ENCODE results near the gene GNB3. TPM values are rescaled to one million over a fixed set of nuclear protein-coding genes. Genes with fewer than 3 reads are reported as not detected.

The GNB3 gene
- 0.29 and 1.1 TPM in 2 replicates for polyA plus RNA-seq

DNA sequence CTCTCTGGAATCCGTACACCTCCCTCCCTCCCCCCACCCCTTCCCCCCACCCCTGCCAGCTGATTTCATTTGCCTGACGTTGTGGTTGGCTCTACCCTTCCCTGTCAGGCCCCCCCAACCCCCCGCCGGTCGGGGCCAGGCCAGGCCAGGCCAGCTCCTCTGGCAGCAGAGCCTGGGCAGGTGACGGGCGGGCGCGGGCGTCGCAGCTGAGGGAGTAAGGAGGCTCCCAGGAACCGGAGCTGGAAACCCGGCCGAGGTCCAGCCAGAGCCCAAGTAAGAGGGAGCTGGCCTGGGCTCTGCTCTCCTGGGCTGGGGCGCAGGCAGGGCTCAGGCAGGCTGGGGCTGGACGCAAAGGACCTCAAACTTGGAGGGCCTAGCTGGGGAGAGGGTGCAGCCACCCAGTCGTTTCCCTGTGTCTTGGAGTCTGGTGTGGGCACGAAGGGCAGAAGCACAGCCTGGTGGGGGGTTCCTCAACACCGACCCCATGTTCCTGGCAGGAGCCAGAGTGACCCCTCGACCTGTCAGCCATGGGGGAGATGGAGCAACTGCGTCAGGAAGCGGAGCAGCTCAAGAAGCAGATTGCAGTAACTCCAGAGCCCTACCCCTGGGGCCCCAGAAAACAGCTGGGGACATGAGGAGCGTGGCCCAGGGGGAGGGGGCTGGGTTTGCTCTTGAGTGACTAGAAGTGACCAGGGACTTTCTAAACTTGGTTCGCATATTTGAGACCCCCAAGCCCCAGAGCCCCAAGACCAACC is at the start of gene GNB3:
GNB3 (plus strand) TSS at position 165 of the 755 bp plus-strand sequence; CDS start at position 528, 363 bp downstream.

DNA sequence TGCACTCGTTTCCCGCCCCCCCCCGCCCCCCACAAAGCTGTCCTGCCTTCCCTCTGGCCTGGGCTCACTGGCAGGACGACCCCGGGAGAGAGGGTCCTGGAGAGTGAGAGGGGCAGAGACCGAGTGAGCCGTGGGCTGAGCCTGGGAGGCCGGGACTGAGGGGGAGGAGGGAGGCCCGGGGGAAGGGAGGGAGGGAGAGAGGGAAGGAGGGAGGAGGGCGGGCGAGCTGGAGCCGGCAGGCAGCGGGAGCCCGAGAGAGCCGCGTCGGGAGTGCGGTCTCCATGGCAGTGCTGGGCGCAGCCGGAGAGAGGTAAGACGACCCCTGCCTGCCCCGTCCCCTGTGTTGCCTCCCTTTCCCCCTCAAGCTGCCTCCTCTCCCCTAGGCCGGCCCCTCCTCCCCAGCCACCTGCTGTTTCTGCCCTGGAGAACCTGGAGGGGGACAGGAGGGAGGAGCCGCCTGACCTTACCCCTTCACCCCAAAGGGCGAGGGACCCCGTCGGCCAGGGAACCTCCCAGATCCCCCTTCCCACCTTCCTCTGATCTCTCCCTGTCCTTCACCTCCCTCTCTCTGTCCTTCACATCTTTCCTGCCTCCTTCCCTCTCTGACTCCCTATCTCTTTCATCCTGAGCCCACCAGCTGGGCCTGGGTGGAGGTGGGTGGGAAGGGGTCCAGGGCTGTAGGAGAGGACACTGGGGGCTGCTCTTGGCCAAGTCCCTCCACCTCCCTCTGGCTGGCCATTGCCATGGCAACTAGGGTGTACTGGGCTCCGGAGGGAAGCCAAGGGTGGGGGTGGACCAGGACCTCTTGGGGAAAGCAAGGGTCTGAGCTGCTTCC is 18.9 kb upstream of the GNB3 start, which contains the start of gene GPR162:
GPR162 (plus strand) TSS at position 231 of the 835 bp plus-strand sequence. CDS start 2,078 bp downstream, outside the sequence.

DNA sequence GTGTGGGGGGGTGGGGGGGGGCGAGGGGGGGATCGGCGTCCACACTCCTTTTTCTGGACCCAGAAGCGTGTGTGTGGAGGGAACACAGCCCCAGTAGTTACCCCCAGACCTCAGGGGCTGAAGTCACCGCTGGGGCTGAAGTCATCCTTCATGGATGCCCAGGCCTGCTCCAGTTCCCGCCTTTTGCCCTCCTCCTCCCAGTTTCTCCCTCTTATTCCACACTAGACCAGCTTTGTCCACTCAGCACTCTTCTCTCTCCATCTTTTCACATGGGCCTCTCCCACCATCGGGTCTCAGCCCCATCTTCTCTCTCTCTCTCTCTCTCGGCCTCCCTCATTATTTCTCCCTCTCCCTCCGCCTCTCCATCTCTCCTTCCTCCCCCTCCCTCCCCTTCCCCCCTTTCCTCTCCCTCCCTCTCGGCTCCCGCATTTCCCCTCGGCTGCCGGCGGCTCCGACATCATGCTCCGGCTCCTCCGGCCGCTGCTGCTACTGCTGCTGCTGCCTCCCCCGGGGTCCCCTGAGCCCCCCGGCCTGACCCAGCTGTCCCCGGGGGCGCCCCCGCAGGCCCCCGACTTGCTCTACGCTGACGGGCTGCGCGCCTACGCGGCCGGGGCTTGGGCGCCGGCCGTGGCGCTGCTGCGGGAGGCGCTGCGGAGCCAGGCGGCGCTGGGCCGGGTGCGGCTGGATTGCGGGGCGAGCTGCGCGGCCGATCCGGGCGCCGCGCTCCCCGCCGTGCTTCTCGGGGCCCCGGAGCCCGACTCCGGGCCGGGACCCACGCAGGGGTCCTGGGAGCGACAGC is 12.5 kb upstream of the GNB3 start, which contains the start of gene P3H3:
P3H3 (plus strand) TSS at position 426 of the 799 bp plus-strand sequence; CDS start at position 460, 34 bp downstream.

DNA sequence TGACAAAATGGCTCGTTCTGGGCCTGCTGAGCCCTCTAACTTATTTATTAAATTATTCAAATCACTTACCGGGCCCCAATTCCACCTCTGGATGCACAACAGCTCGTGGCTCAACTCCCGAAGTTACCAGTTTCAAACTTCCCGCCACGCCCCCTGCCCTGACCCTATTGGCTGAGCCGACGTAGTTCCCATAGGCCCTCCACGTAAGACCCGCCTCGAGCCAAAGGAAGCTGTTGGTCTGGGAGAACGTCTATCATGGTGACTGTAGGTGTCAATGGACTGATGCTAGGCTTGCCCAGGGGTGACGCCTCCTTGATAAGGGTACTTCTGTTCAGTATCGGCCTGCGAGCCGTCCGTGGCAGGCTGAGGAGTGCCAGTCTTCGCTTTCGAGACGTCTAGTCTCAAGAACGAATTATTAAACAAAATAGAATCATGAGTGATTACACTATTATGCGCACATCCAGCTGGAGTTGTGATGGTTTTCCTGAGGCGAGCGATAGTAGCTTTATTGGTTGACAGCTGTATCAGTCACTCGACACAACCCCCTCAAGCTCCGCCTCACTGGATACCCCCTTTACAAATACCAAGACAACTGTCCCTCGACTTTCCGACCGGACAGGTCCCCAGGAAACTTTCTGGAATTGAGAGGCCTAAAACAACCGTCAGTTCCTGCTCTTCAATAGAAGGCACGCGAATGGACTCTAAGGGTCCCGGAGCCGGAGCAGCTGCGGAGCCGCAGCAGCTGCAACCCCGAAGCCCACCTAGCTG is 10.6 kb downstream of the GNB3 start, which contains the start of gene CDCA3:
CDCA3 (minus strand) TSS at position 134 of the 768 bp plus-strand sequence. CDS start 334 bp downstream, outside the sequence.

DNA sequence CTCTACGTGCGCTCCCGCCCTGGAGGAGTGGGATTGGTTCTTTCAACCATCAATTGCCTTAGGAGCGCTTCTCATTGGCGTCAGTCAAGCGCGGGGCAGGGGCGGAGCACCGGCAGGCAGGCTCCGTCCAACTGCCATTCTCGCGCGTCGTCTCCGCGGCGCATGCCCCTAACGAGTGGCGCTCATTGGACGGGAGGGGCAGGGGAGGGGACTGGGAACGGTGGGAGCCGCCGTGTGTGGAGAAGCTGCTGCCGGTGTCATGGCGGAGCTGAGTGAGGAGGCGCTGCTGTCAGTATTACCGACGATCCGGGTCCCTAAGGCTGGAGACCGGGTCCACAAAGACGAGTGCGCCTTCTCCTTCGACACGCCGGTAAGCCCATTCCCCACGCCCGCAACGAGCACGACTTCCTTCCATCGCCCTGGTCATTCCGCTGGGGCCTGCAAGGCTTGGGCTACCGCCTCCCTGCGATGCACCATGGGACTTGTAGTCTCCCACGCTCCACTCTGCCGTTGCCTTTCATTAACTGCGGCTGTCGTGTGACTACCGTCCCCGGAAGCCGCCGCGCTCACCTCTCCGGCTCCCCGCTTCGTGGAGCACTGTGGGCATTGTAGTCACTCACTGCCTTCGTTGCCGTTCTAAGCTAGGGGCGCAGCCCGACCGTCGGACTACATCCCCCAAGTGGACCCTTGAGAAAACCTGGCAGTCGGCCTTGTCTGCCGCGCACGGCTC is 11.4 kb downstream of the GNB3 start, which contains the start of gene USP5:
USP5 (plus strand) TSS at position 230 of the 730 bp plus-strand sequence; CDS start at position 260, 30 bp downstream.

DNA sequence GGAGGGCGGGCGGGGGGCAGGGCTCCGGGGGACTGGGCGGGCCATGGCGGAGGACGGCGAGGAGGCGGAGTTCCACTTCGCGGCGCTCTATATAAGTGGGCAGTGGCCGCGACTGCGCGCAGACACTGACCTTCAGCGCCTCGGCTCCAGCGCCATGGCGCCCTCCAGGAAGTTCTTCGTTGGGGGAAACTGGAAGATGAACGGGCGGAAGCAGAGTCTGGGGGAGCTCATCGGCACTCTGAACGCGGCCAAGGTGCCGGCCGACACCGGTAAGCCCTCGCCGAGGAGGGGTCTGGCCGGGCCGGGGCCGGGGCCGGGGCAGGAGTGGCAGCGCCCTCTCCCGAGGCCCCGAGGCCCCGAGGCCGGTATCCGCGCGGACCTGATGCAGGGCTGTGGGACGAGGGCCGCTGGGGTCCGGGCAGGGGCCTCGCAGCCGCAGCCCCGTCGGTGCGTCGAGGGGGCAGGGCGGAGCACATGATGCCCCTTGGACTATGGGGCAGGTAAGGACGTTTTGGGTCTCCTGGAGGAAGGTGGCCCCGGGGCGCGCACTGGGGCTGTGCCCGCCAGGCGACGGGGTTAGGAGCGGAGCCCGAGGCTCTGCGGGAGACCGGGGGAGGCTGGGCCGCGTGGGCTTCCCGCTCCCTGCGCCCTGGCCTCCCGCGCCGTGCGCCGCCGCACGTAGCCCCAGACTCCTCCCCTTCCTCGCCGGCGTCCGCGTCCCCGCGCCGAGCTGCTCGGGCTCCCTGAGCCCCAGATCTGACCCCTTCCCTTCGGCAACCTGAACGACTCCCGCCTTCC is 26.9 kb downstream of the GNB3 start, which contains the start of gene TPI1:
TPI1 (plus strand) TSS at position 119 of the 798 bp plus-strand sequence; CDS start at position 155, 36 bp downstream.

DNA sequence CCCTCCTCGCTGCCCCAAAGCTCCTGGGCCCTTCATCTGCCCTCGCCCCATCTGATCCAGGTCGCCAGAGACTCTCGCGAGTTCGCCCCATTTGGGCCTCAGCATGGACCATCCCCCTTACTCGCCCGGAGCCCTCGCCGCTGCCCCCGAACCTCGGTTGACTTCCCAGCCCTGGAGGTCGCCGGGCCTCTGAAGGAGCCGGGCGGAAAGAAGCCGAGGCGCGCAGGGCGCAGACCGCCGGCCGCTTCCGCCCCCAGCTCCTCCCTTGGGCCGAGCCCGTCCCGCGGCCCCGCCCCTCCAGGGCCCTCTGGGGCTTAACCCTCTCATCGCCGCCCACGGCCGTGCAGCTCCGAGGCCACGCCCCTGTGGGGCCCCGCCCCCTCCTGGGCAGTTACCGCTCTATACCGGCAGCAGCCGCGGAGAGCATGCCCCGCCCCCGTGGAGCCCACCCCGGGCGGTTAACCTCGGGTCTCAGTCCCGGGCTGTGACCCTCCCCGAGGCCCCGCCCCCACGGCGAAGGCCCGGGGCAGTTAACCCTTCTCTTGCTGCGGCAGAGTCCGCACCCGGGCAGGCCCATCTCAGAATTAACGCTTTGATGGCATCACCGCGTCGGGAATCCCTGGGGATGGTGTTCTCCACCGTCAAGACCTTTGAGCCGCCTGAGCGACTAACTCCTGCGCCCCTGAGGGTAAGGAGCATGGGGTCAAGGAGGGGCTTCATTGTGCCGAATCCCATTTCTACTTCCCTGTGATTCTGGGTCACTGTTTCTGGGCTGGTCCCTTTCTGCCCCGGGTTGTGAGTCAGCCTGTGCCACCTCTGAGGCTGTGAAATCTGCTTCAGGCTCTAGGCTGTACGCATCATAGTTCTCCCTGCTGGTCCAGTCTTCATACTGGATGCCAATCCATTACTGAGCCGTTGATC is 32.6 kb downstream of the GNB3 start, which contains the start of gene SPSB2:
SPSB2 (minus strand) TSS at position 210 of the 921 bp plus-strand sequence. CDS start 402 bp downstream, outside the sequence.

Other genes starting within 250 kb of the GNB3 start
- 44.9 and 46.5 TPM in 2 replicates for gene CHD4, start 233.5 kb upstream of the GNB3 start, polyA plus RNA-seq
- not detected in 2 replicates for gene LPAR5, start 205.0 kb upstream of the GNB3 start, polyA plus RNA-seq
- not detected in 2 replicates for gene ACRBP, start 193.5 kb upstream of the GNB3 start, polyA plus RNA-seq
- gene ING4, start 177.8 kb upstream of the GNB3 start, polyA plus RNA-seq: 22.4 and 27.0 TPM in 2 replicates
- 2.3 and 2.8 TPM in 2 replicates for gene ZNF384, start 151.6 kb upstream of the GNB3 start, polyA plus RNA-seq
- 15.3 and 29.7 TPM in 2 replicates for gene PIANP, start 140.1 kb upstream of the GNB3 start, polyA plus RNA-seq
- 52.4 and 53.2 TPM in 2 replicates for gene COPS7A, start 116.9 kb upstream of the GNB3 start, polyA plus RNA-seq
- gene MLF2, start 87.8 kb upstream of the GNB3 start, polyA plus RNA-seq: 161 and 204 TPM in 2 replicates
- gene PTMS, start 74.6 kb upstream of the GNB3 start, polyA plus RNA-seq: 10.0 and 10.3 TPM in 2 replicates
- gene LAG3, start 68.4 kb upstream of the GNB3 start, polyA plus RNA-seq: not detected in 2 replicates
- 0.27 and 1.4 TPM in 2 replicates for gene CD4, start 51.4 kb upstream of the GNB3 start, polyA plus RNA-seq
- 3.8 and 14.6 TPM in 2 replicates for gene GPR162, start 19.1 kb upstream of the GNB3 start, polyA plus RNA-seq
- 0.34 and 1.6 TPM in 2 replicates for gene P3H3, start 12.5 kb upstream of the GNB3 start, polyA plus RNA-seq
- 0.21 and 0.51 TPM in 2 replicates for gene CDCA3, start 10.4 kb downstream of the GNB3 start, polyA plus RNA-seq
- gene USP5, start 11.2 kb downstream of the GNB3 start, polyA plus RNA-seq: 10.5 and 14.9 TPM in 2 replicates
- 1,435 and 2,077 TPM in 2 replicates for gene TPI1, start 26.6 kb downstream of the GNB3 start, polyA plus RNA-seq
- 0.55 TPM in 1 of 2 replicates, not detected in the other for gene SPSB2, start 32.4 kb downstream of the GNB3 start, polyA plus RNA-seq
- 3.5 and 6.7 TPM in 2 replicates for gene LRRC23, start 63.9 kb downstream of the GNB3 start, polyA plus RNA-seq
- gene ENO2, start 73.7 kb downstream of the GNB3 start, polyA plus RNA-seq: 224 and 335 TPM in 2 replicates
- 1.6 and 2.4 TPM in 2 replicates for gene ATN1, start 87.0 kb downstream of the GNB3 start, polyA plus RNA-seq
- not detected in 2 replicates for gene RNU7-1, start 102.9 kb downstream of the GNB3 start, polyA plus RNA-seq
- gene C12orf57, start 103.1 kb downstream of the GNB3 start, polyA plus RNA-seq: 313 and 357 TPM in 2 replicates
- gene PTPN6, start 110.4 kb downstream of the GNB3 start, polyA plus RNA-seq: 0.39 TPM in 1 of 2 replicates, not detected in the other
- gene PHB2, start 129.7 kb downstream of the GNB3 start, polyA plus RNA-seq: 66.1 and 89.6 TPM in 2 replicates
- gene EMG1, start 130.0 kb downstream of the GNB3 start, polyA plus RNA-seq: 36.1 and 37.1 TPM in 2 replicates
- gene LPCAT3, start 177.6 kb downstream of the GNB3 start, polyA plus RNA-seq: 4.4 and 5.9 TPM in 2 replicates
- gene C1S, start 219.8 kb downstream of the GNB3 start, polyA plus RNA-seq: 9.1 and 16.7 TPM in 2 replicates